ENCODE measurements around the gene PHF3.

Gene PHF3

DNA sequence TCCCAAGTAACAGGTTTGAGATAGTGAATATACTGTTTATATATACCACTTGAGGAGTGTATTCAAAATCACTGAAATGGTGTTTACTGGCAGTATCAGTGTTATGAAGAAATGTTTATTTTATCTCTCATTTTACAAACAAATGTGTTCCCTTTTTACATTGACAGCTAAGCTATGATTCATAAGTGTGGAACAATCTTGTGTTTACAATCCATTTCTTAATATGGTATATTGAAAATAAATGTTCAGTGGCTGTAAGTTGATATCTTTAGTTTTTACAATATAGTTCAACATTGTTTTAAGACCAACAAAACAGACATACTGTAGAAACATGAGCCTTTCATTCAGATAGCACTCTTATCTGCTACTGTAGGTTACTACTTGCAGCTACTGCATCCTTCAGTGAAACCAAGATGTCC lies 14.3 kb downstream of the PHF3 start:
- H3K9me2 ChIP-seq (replicated peaks; ENCODE audit: control insufficient read depth, low read length), result no peaks in the 10 kb centered on the region
- no peak overlapping the region for H3K4me3 ChIP-seq (ENCODE audit: low read length)
- H3K79me2 ChIP-seq (ENCODE audit: control insufficient read depth, low read length), result peaks cover 100% of the 10 kb centered on the region
- no peak overlapping the region for H3K27ac ChIP-seq (ENCODE audit: low read depth, low read length)
- H3K36me3 ChIP-seq (ENCODE audit: control insufficient read depth, low read length), result peaks cover 89% of the 10 kb centered on the region
- no peaks in the 10 kb centered on the region for H3K27me3 ChIP-seq (ENCODE audit: control insufficient read depth, low read length)
- H3K4me1 ChIP-seq (ENCODE audit: control insufficient read depth, low read length), result peaks cover 28% of the 10 kb centered on the region
- no peak for TF ChIP-seq EZH2phosphoT487 (IDR thresholded peaks at IDR 0.05; ENCODE audit: borderline replicate concordance, low read length)
- TF ChIP-seq, protein P1, sequence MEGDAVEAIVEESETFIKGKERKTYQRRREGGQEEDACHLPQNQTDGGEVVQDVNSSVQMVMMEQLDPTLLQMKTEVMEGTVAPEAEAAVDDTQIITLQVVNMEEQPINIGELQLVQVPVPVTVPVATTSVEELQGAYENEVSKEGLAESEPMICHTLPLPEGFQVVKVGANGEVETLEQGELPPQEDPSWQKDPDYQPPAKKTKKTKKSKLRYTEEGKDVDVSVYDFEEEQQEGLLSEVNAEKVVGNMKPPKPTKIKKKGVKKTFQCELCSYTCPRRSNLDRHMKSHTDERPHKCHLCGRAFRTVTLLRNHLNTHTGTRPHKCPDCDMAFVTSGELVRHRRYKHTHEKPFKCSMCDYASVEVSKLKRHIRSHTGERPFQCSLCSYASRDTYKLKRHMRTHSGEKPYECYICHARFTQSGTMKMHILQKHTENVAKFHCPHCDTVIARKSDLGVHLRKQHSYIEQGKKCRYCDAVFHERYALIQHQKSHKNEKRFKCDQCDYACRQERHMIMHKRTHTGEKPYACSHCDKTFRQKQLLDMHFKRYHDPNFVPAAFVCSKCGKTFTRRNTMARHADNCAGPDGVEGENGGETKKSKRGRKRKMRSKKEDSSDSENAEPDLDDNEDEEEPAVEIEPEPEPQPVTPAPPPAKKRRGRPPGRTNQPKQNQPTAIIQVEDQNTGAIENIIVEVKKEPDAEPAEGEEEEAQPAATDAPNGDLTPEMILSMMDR (IDR thresholded peaks at IDR 0.05; ENCODE audit: low read depth, low read length, poor library complexity, severe bottlenecking), result no peak
- H3K9me3 ChIP-seq (ENCODE audit: control insufficient read depth, insufficient read depth, low read length), result no peaks in the 10 kb centered on the region; the same call in 1 of the 2 replicates
- no peak overlapping the region for H3K4me2 ChIP-seq (ENCODE audit: low read length)
- H3F3A ChIP-seq (ENCODE audit: control insufficient read depth, insufficient read depth), result peaks cover 3% of the 10 kb centered on the region; the same call in 1 of the 2 replicates
- H4K20me1 ChIP-seq (ENCODE audit: control insufficient read depth, insufficient read depth, low read depth, low read length), result no peaks in the 10 kb centered on the region; the same call in 1 of the 2 replicates

DNA sequence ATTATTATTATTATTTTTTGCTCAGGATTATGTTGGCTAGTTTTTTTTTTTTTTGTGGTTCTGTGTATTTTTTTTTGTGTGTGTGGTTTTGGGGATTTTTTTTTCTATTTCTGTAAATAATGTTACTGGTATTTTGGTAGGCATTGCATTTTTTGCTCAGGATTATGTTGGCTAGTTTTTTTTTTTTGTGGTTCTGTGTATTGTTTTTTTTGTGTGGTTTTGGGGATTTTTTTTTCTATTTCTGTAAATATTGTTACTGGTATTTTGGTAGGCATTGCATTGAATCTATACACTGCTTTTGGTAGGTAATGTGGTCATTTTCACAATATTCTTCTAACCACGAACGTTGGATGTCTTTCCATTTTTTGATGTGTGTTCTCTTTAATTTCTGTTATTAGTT lies 17.4 kb downstream of the PHF3 start:
- TF ChIP-seq EZH2phosphoT487 (IDR thresholded peaks at IDR 0.05; ENCODE audit: borderline replicate concordance, low read length), result no peak
- TF ChIP-seq, protein P1 (IDR thresholded peaks at IDR 0.05; ENCODE audit: low read depth, low read length, poor library complexity, severe bottlenecking), result no peak
- Histone ChIP-seq H3K4me1 (ENCODE audit: control insufficient read depth, low read length) (peaks cover 56% of the 10 kb centered on the region), H3K9me3 (ENCODE audit: control insufficient read depth, insufficient read depth, low read length) (no peaks in the 10 kb centered on the region; the same call in 1 of the 2 replicates), H3F3A (ENCODE audit: control insufficient read depth, insufficient read depth) (peaks cover 3% of the 10 kb centered on the region; the same call in 1 of the 2 replicates), H3K4me3 (ENCODE audit: low read length) (no peak overlapping the region), H3K4me2 (ENCODE audit: low read length) (no peak overlapping the region), H3K9me2 (replicated peaks; ENCODE audit: control insufficient read depth, low read length) (no peaks in the 10 kb centered on the region), H3K36me3 (ENCODE audit: control insufficient read depth, low read length) (peaks cover 80% of the 10 kb centered on the region), H3K27me3 (ENCODE audit: control insufficient read depth, low read length) (no peaks in the 10 kb centered on the region), H3K79me2 (ENCODE audit: control insufficient read depth, low read length) (peaks cover 100% of the 10 kb centered on the region), H4K20me1 (ENCODE audit: control insufficient read depth, insufficient read depth, low read depth, low read length) (peaks cover 8% of the 10 kb centered on the region; the same call in 1 of the 2 replicates), H3K27ac (ENCODE audit: low read depth, low read length) (no peak overlapping the region)

DNA sequence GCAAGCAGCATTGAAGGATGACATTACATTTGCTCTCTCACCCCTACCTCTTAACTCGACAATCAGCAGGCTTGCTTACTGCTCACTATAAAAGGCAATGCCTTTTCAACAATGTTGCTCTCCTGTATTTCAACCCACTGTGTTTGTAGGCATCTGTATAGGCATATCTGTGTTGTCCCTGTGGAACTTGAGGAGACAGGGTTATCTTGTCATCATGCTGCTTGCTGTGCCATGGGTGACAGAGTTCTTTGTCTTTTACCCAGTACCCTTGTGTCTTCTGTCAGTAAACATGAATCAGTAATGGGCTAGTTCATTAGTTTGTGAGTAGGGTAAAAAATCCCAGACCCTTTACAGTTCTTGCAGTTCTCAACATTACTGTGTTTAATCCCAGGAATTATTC lies 25.2 kb downstream of the PHF3 start:
- Histone ChIP-seq H3F3A (ENCODE audit: control insufficient read depth, insufficient read depth) (peaks cover 29% of the 10 kb centered on the region), H3K36me3 (ENCODE audit: control insufficient read depth, low read length) (peaks cover 44% of the 10 kb centered on the region), H3K9me3 (ENCODE audit: control insufficient read depth, insufficient read depth, low read length) (no peaks in the 10 kb centered on the region), H3K4me1 (ENCODE audit: control insufficient read depth, low read length) (peaks cover 93% of the 10 kb centered on the region), H3K79me2 (ENCODE audit: control insufficient read depth, low read length) (peaks cover 98% of the 10 kb centered on the region), H3K4me3 (ENCODE audit: low read length) (no peak overlapping the region), H4K20me1 (ENCODE audit: control insufficient read depth, insufficient read depth, low read depth, low read length) (peaks cover 8% of the 10 kb centered on the region; the same call in 1 of the 2 replicates), H3K4me2 (ENCODE audit: low read length) (peak overlapping the region; percentile 17), H3K27me3 (ENCODE audit: control insufficient read depth, low read length) (no peaks in the 10 kb centered on the region), H3K9me2 (replicated peaks; ENCODE audit: control insufficient read depth, low read length) (no peaks in the 10 kb centered on the region), H3K27ac (ENCODE audit: low read depth, low read length) (peak overlapping the region; percentile 96; the same call in 1 of the 2 replicates)
- TF ChIP-seq, protein P1 (IDR thresholded peaks at IDR 0.05; ENCODE audit: low read depth, low read length, poor library complexity, severe bottlenecking), result no peak

Data from DOHH2 (cell line).